HCT116 (cell line): ENCODE measurements around the gene ATP11B.

Experiments used
- CTCF ChIP-seq, 3 experiments: fragments of 200-600 bp in 1 of 3; sonication (generic) in 1 of 3; IDR thresholded peaks in 2 of 3; conservative IDR thresholded peaks in 1 of 3; 2 replicates each; pipeline ENCODE4 v1.5.1; 2012 to 2017; ENCODE audit warnings: low read depth in 2 of 3, low read length in 2 of 3, antibody characterized with exemption in 1 of 3, borderline replicate concordance in 1 of 3, control low read depth in 1 of 3, mild to moderate bottlenecking in 1 of 3, mixed read lengths in 1 of 3, mixed run types in 1 of 3, moderate library complexity in 1 of 3; ENCODE audit not compliant: insufficient read depth in 1 of 3
- RAD21 ChIP-seq: IDR thresholded peaks from 2 replicates; pipeline ENCODE4 v1.6.1; 2012; ENCODE audit warnings: low read depth, mild to moderate bottlenecking

- TF ChIP-seq CTCF (IDR thresholded peaks at IDR 0.05 in 2 of 3, conservative IDR thresholded peaks at IDR 0.05 in 1 of 3; ENCODE audit: borderline replicate concordance in 1 of 3, insufficient read depth in 1 of 3, low read depth in 2 of 3, low read length in 2 of 3) (no peak), RAD21 (no peak)
Measured at GRCh38 chr3:182908471-182908870, 115.2 kb downstream of the ATP11B start.
